ENCODE results near the gene CHST4. TPM values are rescaled to one million over a fixed set of nuclear protein-coding genes. Genes with fewer than 3 reads are reported as not detected.
A peak's percentile ranks its signal among the peaks of the same experiment; 100 is the strongest.

CHST4 gene
- total RNA-seq, 1 experiment from 2014 or later: 9.9 TPM

GRCh38 chr16:71498031-71498430 is 28.2 kb upstream of the CHST4 start (continued):
- TF ChIP-seq STAT6 (CRISPR knock-in tag; conservative IDR thresholded peaks at IDR 0.05; ENCODE audit: low read depth): no peak
- TF ChIP-seq ELF4 (CRISPR knock-in tag; IDR thresholded peaks at IDR 0.05; ENCODE audit: low read depth): no peak
- no peak for TF ChIP-seq JUN (CRISPR knock-in tag; IDR thresholded peaks at IDR 0.05)

- Mint-ChIP-seq H3K27me3 (ENCODE audit: low read depth) (no peaks in the 10 kb centered on the region; the same call in none of the 2 replicates), H3K4me3 (no peak overlapping the region), H3K9me3 (peaks cover 10% of the 10 kb centered on the region), H3K36me3 (no peaks in the 10 kb centered on the region), H3K4me1 (no peaks in the 10 kb centered on the region), H3K27ac (no peak overlapping the region)
- DNase-seq (ENCODE audit: low spot score): peak; percentile 44
- ATAC-seq: peak; percentile 91
- ChIA-PET CTCF (interaction anchor here (0.5 to 5.3 kb wide), 34 partner anchors 9 to 249 kb away, joined by 3 to 42 read pairs (median 6); partner anchors contain the start of genes CHST4, ZNF19 and ZNF23), POLR2A (interaction anchor here (0.9 kb wide), 2 partner anchors 26 to 27 kb away, joined by 3 read pairs; no protein-coding TSS in a partner anchor)
- TF ChIP-seq ZNF512 (CRISPR knock-in tag; IDR thresholded peaks at IDR 0.05; ENCODE audit: borderline replicate concordance) (no peak), TP53 (CRISPR knock-in tag; IDR thresholded peaks at IDR 0.05) (no peak), CTCF (IDR thresholded peaks at IDR 0.05) (peak; percentile 34), RORB (CRISPR knock-in tag; IDR thresholded peaks at IDR 0.05) (no peak), SMAD4 (CRISPR knock-in tag; IDR thresholded peaks at IDR 0.05) (no peak), MYBL2 (CRISPR knock-in tag; IDR thresholded peaks at IDR 0.05) (no peak), ERG (CRISPR knock-in tag; IDR thresholded peaks at IDR 0.05) (no peak)
Measured at GRCh38 chr16:71499775-71500364, 26.4 kb upstream of the CHST4 start.

- Mint-ChIP-seq H3K27ac (no peak overlapping the region), H3K9me3 (peaks cover 10% of the 10 kb centered on the region), H3K4me1 (no peaks in the 10 kb centered on the region), H3K4me3 (no peak overlapping the region), H3K36me3 (no peaks in the 10 kb centered on the region), H3K27me3 (ENCODE audit: low read depth) (no peaks in the 10 kb centered on the region; the same call in none of the 2 replicates)
- DNase-seq (ENCODE audit: low spot score) (no peak), ATAC-seq (no peak)
- ChIA-PET CTCF (interaction anchor here (0.6 to 5.3 kb wide), 13 partner anchors 17 to 110 kb away, joined by 3 to 42 read pairs (median 10); partner anchors contain the start of gene CHST4), POLR2A (no interaction called here)
- TF ChIP-seq ATF1 (CRISPR knock-in tag; IDR thresholded peaks at IDR 0.05) (no peak), FOXP1 (CRISPR knock-in tag; IDR thresholded peaks at IDR 0.05; ENCODE audit: borderline replicate concordance) (no peak), ZBTB21 (CRISPR knock-in tag; IDR thresholded peaks at IDR 0.05; ENCODE audit: borderline replicate concordance) (no peak), ZNF512 (CRISPR knock-in tag; IDR thresholded peaks at IDR 0.05; ENCODE audit: borderline replicate concordance) (no peak), HMGA2 (CRISPR knock-in tag; IDR thresholded peaks at IDR 0.05) (no peak), ZNF281 (CRISPR knock-in tag; IDR thresholded peaks at IDR 0.05) (no peak), MAX (CRISPR knock-in tag; IDR thresholded peaks at IDR 0.05) (no peak), FOXJ3 (CRISPR knock-in tag; IDR thresholded peaks at IDR 0.05; ENCODE audit: borderline replicate concordance) (no peak), ATF2 (CRISPR knock-in tag; IDR thresholded peaks at IDR 0.05; ENCODE audit: borderline replicate concordance, low read depth) (no peak)
Measured at GRCh38 chr16:71500964-71501363, 25.3 kb upstream of the CHST4 start.

Data from WTC11 (cell line).